HepG2 (cell line): ENCODE results near the gene ASH1L. TPM values are rescaled to one million over a fixed set of nuclear protein-coding genes. Genes with fewer than 3 reads are reported as not detected.

Source experiments
- ATM ChIP-seq: fragments of 450-650 bp; IDR thresholded peaks from 2 replicates; pipeline ENCODE4 v1.7.1; 2017; ENCODE audit warnings: mild to moderate bottlenecking, borderline replicate concordance
- ATRX ChIP-seq: sonication (generic); formaldehyde crosslinking; IDR thresholded peaks from 2 replicates; pipeline ENCODE4 v1.4.0; 2020; ENCODE audit warnings: missing genetic modification reagents, borderline replicate concordance
- GTF3A ChIP-seq: sonication (generic); formaldehyde crosslinking; conservative IDR thresholded peaks from 2 replicates; pipeline ENCODE4 v1.4.0; 2020; ENCODE audit warnings: mild to moderate bottlenecking, missing genetic modification reagents
- HDAC6 ChIP-seq: fragments of 200-600 bp; sonication (generic); IDR thresholded peaks from 2 replicates; pipeline ENCODE4 v1.7.0; 2017; ENCODE audit warnings: mild to moderate bottlenecking, antibody characterized with exemption, low read length, low read depth
- HMGA1 ChIP-seq: sonication (generic); formaldehyde crosslinking; conservative IDR thresholded peaks from 2 replicates; pipeline ENCODE4 v1.4.0; 2020; ENCODE audit warnings: missing genetic modification reagents
- KDM4B ChIP-seq: sonication (generic); formaldehyde crosslinking; IDR thresholded peaks from 2 replicates; pipeline ENCODE4 v1.4.0; 2020; ENCODE audit warnings: missing genetic modification reagents
- KLF13 ChIP-seq: sonication (generic); formaldehyde crosslinking; IDR thresholded peaks from 2 replicates; pipeline ENCODE4 v1.4.0; 2020; ENCODE audit warnings: mild to moderate bottlenecking, missing genetic modification reagents
- MAX ChIP-seq: IDR thresholded peaks from 2 replicates; pipeline ENCODE4 v1.6.1; 2012; ENCODE audit warnings: inconsistent platforms
- MIXL1 ChIP-seq: IDR thresholded peaks from 2 replicates; pipeline ENCODE4 v1.6.1; 2016
- MXD1 ChIP-seq: sonication (generic); formaldehyde crosslinking; IDR thresholded peaks from 2 replicates; pipeline ENCODE4 v1.4.0; 2020; ENCODE audit warnings: mild to moderate bottlenecking, missing genetic modification reagents
- NFRKB ChIP-seq: fragments of 450-650 bp; IDR thresholded peaks from 2 replicates; pipeline ENCODE4 v1.6.1; 2017
- RFX1 ChIP-seq: fragments of 450-650 bp; IDR thresholded peaks from 2 replicates; pipeline ENCODE4 v1.6.1; 2017
- RFX5 ChIP-seq: IDR thresholded peaks from 2 replicates; pipeline ENCODE4 v1.6.1; 2011; ENCODE audit warnings: low read depth, low read length, improper control_type of control experiment
- SUZ12 ChIP-seq: fragments of 150-350 bp; IDR thresholded peaks from 2 replicates; pipeline ENCODE4 v1.6.1; 2014; ENCODE audit warnings: low read depth, low read length
- TBP ChIP-seq: sonication (generic); formaldehyde crosslinking; IDR thresholded peaks from 2 replicates; pipeline ENCODE4 v1.5.0; 2020; ENCODE audit warnings: missing genetic modification reagents
- TERF1 ChIP-seq: sonication (generic); formaldehyde crosslinking; IDR thresholded peaks from 2 replicates; pipeline ENCODE4 v1.8.0; 2022; ENCODE audit warnings: mild to moderate bottlenecking, missing genetic modification reagents, moderate library complexity
- TSC22D2 ChIP-seq: sonication (generic); formaldehyde crosslinking; IDR thresholded peaks from 2 replicates; pipeline ENCODE4 v1.5.1; 2020; ENCODE audit warnings: missing genetic modification reagents, mild to moderate bottlenecking, borderline replicate concordance
- ZC3H4 ChIP-seq: sonication (generic); formaldehyde crosslinking; IDR thresholded peaks from 2 replicates; pipeline ENCODE4 v1.4.0; 2020; ENCODE audit warnings: missing genetic modification reagents, borderline replicate concordance
- ZFX ChIP-seq: sonication (generic); formaldehyde crosslinking; IDR thresholded peaks from 2 replicates; pipeline ENCODE4 v1.4.0; 2020; ENCODE audit warnings: mild to moderate bottlenecking, low read depth, missing genetic modification reagents, moderate library complexity
- ZMYM3 ChIP-seq: sonication (generic); formaldehyde crosslinking; IDR thresholded peaks from 2 replicates; pipeline ENCODE4 v1.5.1; 2020; ENCODE audit warnings: mild to moderate bottlenecking, missing genetic modification reagents
- ZNF235 ChIP-seq: sonication (generic); formaldehyde crosslinking; IDR thresholded peaks from 2 replicates; pipeline ENCODE4 v1.8.1; 2023; ENCODE audit warnings: mild to moderate bottlenecking, missing genetic modification reagents, borderline replicate concordance
- ZNF432 ChIP-seq: sonication (generic); formaldehyde crosslinking; IDR thresholded peaks from 2 replicates; pipeline ENCODE4 v1.5.0; 2020; ENCODE audit warnings: missing genetic modification reagents, mild to moderate bottlenecking, borderline replicate concordance
- ZNF557 ChIP-seq: sonication (generic); formaldehyde crosslinking; IDR thresholded peaks from 2 replicates; pipeline ENCODE4 v1.4.0; 2020; ENCODE audit warnings: missing genetic modification reagents
- ZNF576 ChIP-seq: sonication (generic); formaldehyde crosslinking; IDR thresholded peaks from 2 replicates; pipeline ENCODE4 v1.4.0; 2020; ENCODE audit warnings: mild to moderate bottlenecking, missing genetic modification reagents
- ZNF704 ChIP-seq: sonication (generic); formaldehyde crosslinking; IDR thresholded peaks from 2 replicates; pipeline ENCODE4 v1.8.1; 2023; ENCODE audit warnings: mild to moderate bottlenecking, inconsistent platforms, moderate library complexity, missing genetic modification reagents, borderline replicate concordance
- ZNF790 ChIP-seq: sonication (generic); formaldehyde crosslinking; IDR thresholded peaks from 2 replicates; pipeline ENCODE4 v1.8.0; 2022; ENCODE audit warnings: missing genetic modification reagents, mild to moderate bottlenecking, borderline replicate concordance
- ZNF839 ChIP-seq: sonication (generic); formaldehyde crosslinking; IDR thresholded peaks from 2 replicates; pipeline ENCODE4 v1.4.0; 2020; ENCODE audit warnings: missing genetic modification reagents, mild to moderate bottlenecking, borderline replicate concordance
- ZUFSP ChIP-seq: sonication (generic); formaldehyde crosslinking; IDR thresholded peaks from 2 replicates; pipeline ENCODE4 v1.9.0; 2021; ENCODE audit warnings: missing genetic modification reagents, mild to moderate bottlenecking, borderline replicate concordance
- ZZZ3 ChIP-seq: sonication (generic); formaldehyde crosslinking; IDR thresholded peaks from 2 replicates; pipeline ENCODE4 v1.4.0; 2020; ENCODE audit warnings: missing genetic modification reagents, mild to moderate bottlenecking, borderline replicate concordance
- polyA plus RNA-seq, 8 experiments: library from polyadenylated mRNA; depleted of rRNA in 3 of 8; stranded (reverse) in 7 of 8; unstranded in 1 of 8; fragments of >200 nt; fragmentation: Illumina TruSeq in 4 of 8; extraction: Trizol in 4 of 8; gene quantifications; 2 replicates each; pipeline versions ENCODE4 v1.2.1 to v1.2.3, GENCODE V29; 2011 to 2016; ENCODE audit warnings: low read depth in 4 of 8, missing spikeins in 1 of 8, mixed read lengths in 1 of 8; ENCODE audit not compliant: insufficient read depth in 1 of 8
- total RNA-seq, 5 experiments: library from RNA; depleted of rRNA; stranded (reverse); fragments of >200 nt; fragmentation: Illumina TruSeq; extraction: Trizol; gene quantifications; 2 replicates each; pipeline ENCODE4 v1.2.3, GENCODE V29; 2016; ENCODE audit warnings: low read depth in 1 of 5

The ASH1L gene
- total and polyA plus RNA-seq, 2 of the 13 experiments (the other 11 are each of a cell fraction or from before 2014, with no cell fraction given): 10.2 to 15.3 TPM

- no peak for TF ChIP-seq KDM4B (CRISPR knock-in tag)
- no peak for TF ChIP-seq HDAC6
- no peak for TF ChIP-seq RFX1
- no peak for TF ChIP-seq ZNF235 (CRISPR knock-in tag)
- TF ChIP-seq TBP (CRISPR knock-in tag): no peak
- TF ChIP-seq MAX: 0 out of 2 replicates have a peak, but pooled peaks have one; percentile 58
- no peak for TF ChIP-seq ZNF704 (CRISPR knock-in tag)
- no peak for TF ChIP-seq ZNF839
- TF ChIP-seq NFRKB: no peak
- no peak for TF ChIP-seq ZC3H4 (CRISPR knock-in tag)
- TF ChIP-seq ZNF576 (CRISPR knock-in tag): no peak
- TF ChIP-seq ZNF557 (CRISPR knock-in tag): no peak
- no peak for TF ChIP-seq ZZZ3 (CRISPR knock-in tag)
- no peak for TF ChIP-seq TERF1 (CRISPR knock-in tag)
- no peak; the same call in 1 of the 2 replicates for TF ChIP-seq ZMYM3 (CRISPR knock-in tag)
- TF ChIP-seq SUZ12: no peak
- no peak for TF ChIP-seq GTF3A (CRISPR knock-in tag)
- no peak for TF ChIP-seq ZUFSP (CRISPR knock-in tag)
- peak; percentile 51; the same call in 1 of the 2 replicates for TF ChIP-seq ZFX (CRISPR knock-in tag)
- no peak for TF ChIP-seq RFX5
- peak; percentile 66; the same call in 1 of the 2 replicates for TF ChIP-seq MIXL1 (CRISPR knock-in tag)
- no peak for TF ChIP-seq ATM
- TF ChIP-seq KLF13 (CRISPR knock-in tag): no peak
- TF ChIP-seq TSC22D2: no peak
- TF ChIP-seq ZNF432 (CRISPR knock-in tag): no peak
- TF ChIP-seq HMGA1 (CRISPR knock-in tag): no peak
- no peak for TF ChIP-seq ATRX (CRISPR knock-in tag)
- TF ChIP-seq MXD1 (CRISPR knock-in tag): peak; percentile 18; the same call in 1 of the 2 replicates
- no peak for TF ChIP-seq ZNF790
Measured at GRCh38 chr1:155304558-155305063, 258.0 kb downstream of the ASH1L start (continued).
